GM10248 (cell line): ENCODE results near the gene KLF9.

Source experiments
- CTCF ChIA-PET: fragments of 300-600 bp; sonication (Branson Sonifier 250); formaldehyde crosslinking; extraction: SDS; loops from one replicate; lab custom pipeline; 2021; ENCODE audit warnings: antibody characterized with exemption; lab: Yijun Ruan, JAX
- POLR2A ChIA-PET: fragments of 350-650 bp; sonication (Branson Sonifier 250); formaldehyde crosslinking; extraction: SDS; loops from one replicate; lab custom pipeline; 2020; ENCODE audit warnings: antibody characterized with exemption; lab: Yijun Ruan, JAX
- DNase-seq: peaks from one replicate; pipeline ENCODE4 v3.0.0; 2012; ENCODE audit errors: extremely low spot score
- CTCF ChIP-seq: IDR thresholded peaks from 2 replicates; pipeline ENCODE4 v1.5.1; 2012; ENCODE audit warnings: mild to moderate bottlenecking, low read depth; ENCODE audit errors: extremely low read depth, missing control alignments, control extremely low read depth

Gene KLF9

GRCh38 chr9:70382709-70383605, 31.5 kb downstream of the KLF9 start:
- DNase-seq: no peak
- CTCF ChIA-PET: interaction anchor here (1.1 kb wide), 1 partner anchor 32 kb away, joined by 3 read pairs; no protein-coding TSS in a partner anchor
- POLR2A ChIA-PET: no interaction called here
- TF ChIP-seq CTCF: no peak

- no peak for TF ChIP-seq CTCF
Measured at GRCh38 chr9:70382046-70382708, 32.3 kb downstream of the KLF9 start.

GRCh38 chr9:70374962-70375618, 39.4 kb downstream of the KLF9 start:
- no peak for TF ChIP-seq CTCF
- POLR2A ChIA-PET: no interaction called here
- no peak for DNase-seq
- CTCF ChIA-PET: interaction anchor here (1.0 to 1.5 kb wide), 2 partner anchors 9 to 15 kb away, joined by 3 to 4 read pairs; no protein-coding TSS in a partner anchor

More at GRCh38 chr9:70382046-70382708, 32.3 kb downstream of the KLF9 start:
- ChIA-PET POLR2A (no interaction called here), CTCF (interaction anchor here (1.1 to 1.5 kb wide), 2 partner anchors 14 to 31 kb away, joined by 3 read pairs; no protein-coding TSS in a partner anchor)
- DNase-seq: no peak

GRCh38 chr9:70367305-70367930, 47.0 kb downstream of the KLF9 start:
- CTCF ChIA-PET: interaction anchor here (0.7 kb wide), 1 partner anchor 14 kb away, joined by 3 read pairs; no protein-coding TSS in a partner anchor
- no peak for TF ChIP-seq CTCF
- DNase-seq: no peak
- POLR2A ChIA-PET: no interaction called here

GRCh38 chr9:70363760-70364159, 50.7 kb downstream of the KLF9 start:
- DNase-seq: no peak
- POLR2A ChIA-PET: no interaction called here
- CTCF ChIA-PET: interaction anchor here (0.6 to 1.3 kb wide), 3 partner anchors 54 to 215 kb away, joined by 3 to 4 read pairs (median 3); no protein-coding TSS in a partner anchor
- no peak for TF ChIP-seq CTCF
